ENCODE results near the gene PDE9A.

PDE9A gene

GRCh38 chr21:42694751-42695696 is 41.6 kb downstream of the PDE9A start:
- no peak for DNase-seq (ENCODE audit: insufficient read length, low spot score)
- FAIRE-seq: no peak
- no peak for TF ChIP-seq CTCF (IDR thresholded peaks at IDR 0.05; ENCODE audit: insufficient read depth, missing control alignments)

GRCh38 chr21:42695697-42696380 is 42.4 kb downstream of the PDE9A start:
- DNase-seq (ENCODE audit: insufficient read length, low spot score) (no peak), FAIRE-seq (no peak)
- no peak for TF ChIP-seq CTCF (IDR thresholded peaks at IDR 0.05; ENCODE audit: insufficient read depth, missing control alignments)

GRCh38 chr21:42696501-42697040 is 43.1 kb downstream of the PDE9A start:
- DNase-seq (ENCODE audit: insufficient read length, low spot score) (no peak), FAIRE-seq (no peak)
- no peak for TF ChIP-seq CTCF (IDR thresholded peaks at IDR 0.05; ENCODE audit: insufficient read depth, missing control alignments)

- FAIRE-seq (no peak), DNase-seq (ENCODE audit: insufficient read length, low spot score) (no peak)
- no peak for TF ChIP-seq CTCF (IDR thresholded peaks at IDR 0.05; ENCODE audit: insufficient read depth, missing control alignments)
These were observed 45.3 kb downstream of the PDE9A start for GRCh38 chr21:42698733-42699132.

GRCh38 chr21:42699196-42699595 is 45.8 kb downstream of the PDE9A start:
- DNase-seq (ENCODE audit: insufficient read length, low spot score): no peak
- FAIRE-seq: no peak
- no peak for TF ChIP-seq CTCF (IDR thresholded peaks at IDR 0.05; ENCODE audit: insufficient read depth, missing control alignments)

GRCh38 chr21:42701706-42702456 is 48.5 kb downstream of the PDE9A start:
- DNase-seq (ENCODE audit: insufficient read length, low spot score) (no peak), FAIRE-seq (no peak)
- no peak for TF ChIP-seq CTCF (IDR thresholded peaks at IDR 0.05; ENCODE audit: insufficient read depth, missing control alignments)

All from D721Med (cell line).